ENCODE data around the gene TWF2. TPM values are rescaled to one million over a fixed set of nuclear protein-coding genes. Genes with fewer than 3 reads are reported as not detected.

The TWF2 gene
- total and polyA plus RNA-seq, 10 of the 15 experiments (the other 5 are each of a cell fraction or from before 2014, with no cell fraction given): 0.16 to 106 (median 68.5) TPM

DNA sequence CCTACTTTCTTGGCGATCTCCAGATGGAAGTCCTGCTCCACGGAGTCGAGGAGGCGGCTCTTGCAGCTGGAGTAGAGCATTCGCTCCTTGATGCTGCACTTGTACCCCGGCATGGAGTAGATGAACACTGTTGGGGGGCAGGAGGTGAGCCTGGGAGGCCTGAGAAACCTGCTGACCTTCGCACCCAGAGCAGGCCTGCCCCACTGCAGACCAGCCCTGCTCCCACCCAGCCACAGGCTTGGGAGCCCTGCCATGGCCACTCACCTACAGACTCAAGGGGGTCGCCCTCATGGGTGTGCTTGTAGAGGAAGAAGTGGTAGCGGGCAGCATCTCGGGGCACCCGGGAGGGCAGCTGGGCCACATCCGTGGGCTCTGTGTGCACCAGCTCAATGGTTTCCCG lies 9.3 kb downstream of the TWF2 start (continued):
- TF ChIP-seq, protein P1, sequence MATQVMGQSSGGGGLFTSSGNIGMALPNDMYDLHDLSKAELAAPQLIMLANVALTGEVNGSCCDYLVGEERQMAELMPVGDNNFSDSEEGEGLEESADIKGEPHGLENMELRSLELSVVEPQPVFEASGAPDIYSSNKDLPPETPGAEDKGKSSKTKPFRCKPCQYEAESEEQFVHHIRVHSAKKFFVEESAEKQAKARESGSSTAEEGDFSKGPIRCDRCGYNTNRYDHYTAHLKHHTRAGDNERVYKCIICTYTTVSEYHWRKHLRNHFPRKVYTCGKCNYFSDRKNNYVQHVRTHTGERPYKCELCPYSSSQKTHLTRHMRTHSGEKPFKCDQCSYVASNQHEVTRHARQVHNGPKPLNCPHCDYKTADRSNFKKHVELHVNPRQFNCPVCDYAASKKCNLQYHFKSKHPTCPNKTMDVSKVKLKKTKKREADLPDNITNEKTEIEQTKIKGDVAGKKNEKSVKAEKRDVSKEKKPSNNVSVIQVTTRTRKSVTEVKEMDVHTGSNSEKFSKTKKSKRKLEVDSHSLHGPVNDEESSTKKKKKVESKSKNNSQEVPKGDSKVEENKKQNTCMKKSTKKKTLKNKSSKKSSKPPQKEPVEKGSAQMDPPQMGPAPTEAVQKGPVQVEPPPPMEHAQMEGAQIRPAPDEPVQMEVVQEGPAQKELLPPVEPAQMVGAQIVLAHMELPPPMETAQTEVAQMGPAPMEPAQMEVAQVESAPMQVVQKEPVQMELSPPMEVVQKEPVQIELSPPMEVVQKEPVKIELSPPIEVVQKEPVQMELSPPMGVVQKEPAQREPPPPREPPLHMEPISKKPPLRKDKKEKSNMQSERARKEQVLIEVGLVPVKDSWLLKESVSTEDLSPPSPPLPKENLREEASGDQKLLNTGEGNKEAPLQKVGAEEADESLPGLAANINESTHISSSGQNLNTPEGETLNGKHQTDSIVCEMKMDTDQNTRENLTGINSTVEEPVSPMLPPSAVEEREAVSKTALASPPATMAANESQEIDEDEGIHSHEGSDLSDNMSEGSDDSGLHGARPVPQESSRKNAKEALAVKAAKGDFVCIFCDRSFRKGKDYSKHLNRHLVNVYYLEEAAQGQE (IDR thresholded peaks at IDR 0.05; ENCODE audit: low read depth, low read length): no peak
- TF ChIP-seq SREBF1 (IDR thresholded peaks at IDR 0.05; ENCODE audit: low read length): no peak
- no peak for TF ChIP-seq ZBED1 (IDR thresholded peaks at IDR 0.05; ENCODE audit: borderline replicate concordance)
- TF ChIP-seq, protein P2, sequence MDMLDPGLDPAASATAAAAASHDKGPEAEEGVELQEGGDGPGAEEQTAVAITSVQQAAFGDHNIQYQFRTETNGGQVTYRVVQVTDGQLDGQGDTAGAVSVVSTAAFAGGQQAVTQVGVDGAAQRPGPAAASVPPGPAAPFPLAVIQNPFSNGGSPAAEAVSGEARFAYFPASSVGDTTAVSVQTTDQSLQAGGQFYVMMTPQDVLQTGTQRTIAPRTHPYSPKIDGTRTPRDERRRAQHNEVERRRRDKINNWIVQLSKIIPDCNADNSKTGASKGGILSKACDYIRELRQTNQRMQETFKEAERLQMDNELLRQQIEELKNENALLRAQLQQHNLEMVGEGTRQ (IDR thresholded peaks at IDR 0.05; ENCODE audit: borderline replicate concordance, low read depth, low read length): no peak
- TF ChIP-seq NRF1 (conservative IDR thresholded peaks at IDR 0.05; ENCODE audit: low read depth, low read length): no peak
- TF ChIP-seq, protein P3, sequence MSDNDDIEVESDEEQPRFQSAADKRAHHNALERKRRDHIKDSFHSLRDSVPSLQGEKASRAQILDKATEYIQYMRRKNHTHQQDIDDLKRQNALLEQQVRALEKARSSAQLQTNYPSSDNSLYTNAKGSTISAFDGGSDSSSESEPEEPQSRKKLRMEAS (IDR thresholded peaks at IDR 0.05; ENCODE audit: low read depth, low read length): no peak
- TF ChIP-seq, protein P4, sequence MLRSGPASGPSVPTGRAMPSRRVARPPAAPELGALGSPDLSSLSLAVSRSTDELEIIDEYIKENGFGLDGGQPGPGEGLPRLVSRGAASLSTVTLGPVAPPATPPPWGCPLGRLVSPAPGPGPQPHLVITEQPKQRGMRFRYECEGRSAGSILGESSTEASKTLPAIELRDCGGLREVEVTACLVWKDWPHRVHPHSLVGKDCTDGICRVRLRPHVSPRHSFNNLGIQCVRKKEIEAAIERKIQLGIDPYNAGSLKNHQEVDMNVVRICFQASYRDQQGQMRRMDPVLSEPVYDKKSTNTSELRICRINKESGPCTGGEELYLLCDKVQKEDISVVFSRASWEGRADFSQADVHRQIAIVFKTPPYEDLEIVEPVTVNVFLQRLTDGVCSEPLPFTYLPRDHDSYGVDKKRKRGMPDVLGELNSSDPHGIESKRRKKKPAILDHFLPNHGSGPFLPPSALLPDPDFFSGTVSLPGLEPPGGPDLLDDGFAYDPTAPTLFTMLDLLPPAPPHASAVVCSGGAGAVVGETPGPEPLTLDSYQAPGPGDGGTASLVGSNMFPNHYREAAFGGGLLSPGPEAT (IDR thresholded peaks at IDR 0.05; ENCODE audit: low read depth): no peak
- TF ChIP-seq, protein P5, sequence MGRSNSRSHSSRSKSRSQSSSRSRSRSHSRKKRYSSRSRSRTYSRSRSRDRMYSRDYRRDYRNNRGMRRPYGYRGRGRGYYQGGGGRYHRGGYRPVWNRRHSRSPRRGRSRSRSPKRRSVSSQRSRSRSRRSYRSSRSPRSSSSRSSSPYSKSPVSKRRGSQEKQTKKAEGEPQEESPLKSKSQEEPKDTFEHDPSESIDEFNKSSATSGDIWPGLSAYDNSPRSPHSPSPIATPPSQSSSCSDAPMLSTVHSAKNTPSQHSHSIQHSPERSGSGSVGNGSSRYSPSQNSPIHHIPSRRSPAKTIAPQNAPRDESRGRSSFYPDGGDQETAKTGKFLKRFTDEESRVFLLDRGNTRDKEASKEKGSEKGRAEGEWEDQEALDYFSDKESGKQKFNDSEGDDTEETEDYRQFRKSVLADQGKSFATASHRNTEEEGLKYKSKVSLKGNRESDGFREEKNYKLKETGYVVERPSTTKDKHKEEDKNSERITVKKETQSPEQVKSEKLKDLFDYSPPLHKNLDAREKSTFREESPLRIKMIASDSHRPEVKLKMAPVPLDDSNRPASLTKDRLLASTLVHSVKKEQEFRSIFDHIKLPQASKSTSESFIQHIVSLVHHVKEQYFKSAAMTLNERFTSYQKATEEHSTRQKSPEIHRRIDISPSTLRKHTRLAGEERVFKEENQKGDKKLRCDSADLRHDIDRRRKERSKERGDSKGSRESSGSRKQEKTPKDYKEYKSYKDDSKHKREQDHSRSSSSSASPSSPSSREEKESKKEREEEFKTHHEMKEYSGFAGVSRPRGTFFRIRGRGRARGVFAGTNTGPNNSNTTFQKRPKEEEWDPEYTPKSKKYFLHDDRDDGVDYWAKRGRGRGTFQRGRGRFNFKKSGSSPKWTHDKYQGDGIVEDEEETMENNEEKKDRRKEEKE (IDR thresholded peaks at IDR 0.05): no peak
- TF ChIP-seq CEBPB (IDR thresholded peaks at IDR 0.05; ENCODE audit: borderline replicate concordance in 1 of 2, low read depth in 2 of 2, low read length in 2 of 2): no peak
- no peak for TF ChIP-seq ZNF274 (IDR thresholded peaks at IDR 0.05; ENCODE audit: insufficient read depth, insufficient read length)
- no peak for TF ChIP-seq BACH1 (IDR thresholded peaks at IDR 0.05; ENCODE audit: borderline replicate concordance)
- TF ChIP-seq NFIC (IDR thresholded peaks at IDR 0.05; ENCODE audit: low read depth, low read length): no peak
- no peak for TF ChIP-seq NFXL1 (IDR thresholded peaks at IDR 0.05; ENCODE audit: borderline replicate concordance)
- no peak for TF ChIP-seq CBX3 (IDR thresholded peaks at IDR 0.05; ENCODE audit: borderline replicate concordance, low read depth)

Data from GM12878 (cell line).